NCI-H1436 (cell line): ENCODE measurements around the gene ADIG.

Experiments used
- DNase-seq: peaks from one replicate; lab custom pipeline; 2025; lab: John Stamatoyannopoulos, UW

The ADIG gene

DNA sequence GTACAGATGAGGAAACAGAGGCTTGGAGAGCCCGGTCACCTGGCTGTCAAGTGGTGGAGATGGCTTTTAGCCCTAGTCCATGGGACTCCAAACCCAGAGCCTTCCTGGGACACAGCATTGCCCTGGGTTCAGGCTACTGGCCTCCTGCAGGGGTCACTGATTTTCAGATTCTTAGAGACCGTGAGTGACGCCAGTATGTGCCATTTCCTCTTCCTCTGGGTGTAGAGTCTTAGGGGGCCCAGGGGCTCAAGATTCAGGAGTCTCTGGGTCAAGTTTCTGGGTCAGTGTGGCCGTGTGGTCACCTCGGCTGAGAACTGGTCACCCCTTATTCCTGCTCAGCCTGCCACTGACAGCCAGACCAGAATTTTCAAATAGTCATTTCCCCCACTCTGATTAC, 21.2 kb downstream of the ADIG start:
- no peak for DNase-seq

DNA sequence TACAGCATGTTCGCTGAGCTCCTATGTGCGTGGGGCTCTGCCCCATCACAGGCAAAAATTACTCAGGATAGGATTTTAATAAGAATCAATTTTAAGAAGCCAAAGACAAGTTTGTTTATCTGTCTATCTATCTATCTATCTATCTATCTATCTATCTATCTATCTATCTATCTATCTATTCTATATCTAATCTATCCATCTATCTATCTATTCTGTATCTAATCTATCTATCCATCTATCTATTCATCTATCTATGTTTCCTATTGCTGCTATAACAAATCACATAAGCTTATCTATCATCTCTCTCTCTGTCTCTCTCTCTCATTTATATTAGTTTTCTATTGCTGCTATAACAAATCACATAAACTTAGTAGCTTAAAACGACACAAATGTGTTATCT, 22.3 kb downstream of the ADIG start:
- no peak for DNase-seq

DNA sequence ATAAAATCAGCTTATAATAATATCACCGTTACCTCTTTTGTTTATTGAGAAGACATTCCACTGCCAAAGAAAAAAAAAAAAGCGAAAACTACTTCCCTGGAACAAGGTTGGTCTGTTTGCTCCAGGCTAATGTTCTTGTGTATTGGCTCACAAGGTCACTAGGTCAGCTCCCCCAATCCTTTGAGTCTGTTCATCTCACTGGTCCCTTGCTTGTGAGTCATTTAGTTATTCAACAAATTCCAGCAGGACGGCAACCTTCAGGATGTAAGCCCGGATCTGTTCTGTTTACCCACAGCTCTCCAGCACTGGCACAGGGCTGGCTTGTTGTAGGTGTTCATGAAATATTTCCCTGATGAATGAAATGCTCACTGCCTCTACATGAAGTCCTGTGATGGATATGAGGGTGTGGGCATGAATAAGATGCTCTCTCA, 23.9 kb downstream of the ADIG start:
- no peak for DNase-seq

DNA sequence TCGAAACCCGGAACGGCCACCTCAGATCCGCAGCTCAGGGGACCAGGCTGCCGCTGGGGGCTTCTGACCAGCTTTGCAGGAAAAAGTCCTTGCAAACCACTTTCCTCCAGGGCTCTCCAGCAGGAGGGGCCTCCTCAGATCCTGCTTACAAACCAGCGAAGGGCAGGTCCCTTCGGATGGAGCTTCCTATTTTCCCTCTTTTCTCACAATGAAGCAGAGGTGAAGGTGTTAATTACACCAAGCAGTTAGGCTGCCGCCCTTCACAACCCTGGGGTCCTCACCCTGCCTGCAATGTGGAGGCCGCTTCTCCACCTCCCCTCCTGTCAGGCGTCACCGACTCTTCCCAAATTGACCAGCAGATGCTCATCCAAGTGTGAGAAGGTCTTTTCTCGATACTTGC, 26.4 kb downstream of the ADIG start:
- DNase-seq, result no peak

DNA sequence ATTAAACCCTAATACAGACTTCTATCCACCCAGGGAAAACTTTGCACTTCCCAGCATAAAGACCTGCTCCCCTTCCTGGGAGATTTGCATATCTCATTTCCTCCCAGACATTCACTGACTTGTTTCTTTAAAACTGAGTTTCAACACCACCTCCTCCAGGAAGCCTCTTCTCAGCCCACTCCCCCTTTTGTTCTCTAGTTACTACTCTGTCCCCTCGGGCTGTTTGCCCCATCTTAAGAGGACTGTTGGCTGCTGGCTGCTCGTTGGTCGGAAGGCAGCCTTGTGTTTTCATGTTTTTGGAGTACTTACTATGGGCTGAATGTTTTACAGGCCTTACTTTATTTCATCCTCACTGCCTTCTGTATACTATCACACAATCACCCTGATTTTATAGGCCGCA, 27.2 kb downstream of the ADIG start:
- no peak for DNase-seq

DNA sequence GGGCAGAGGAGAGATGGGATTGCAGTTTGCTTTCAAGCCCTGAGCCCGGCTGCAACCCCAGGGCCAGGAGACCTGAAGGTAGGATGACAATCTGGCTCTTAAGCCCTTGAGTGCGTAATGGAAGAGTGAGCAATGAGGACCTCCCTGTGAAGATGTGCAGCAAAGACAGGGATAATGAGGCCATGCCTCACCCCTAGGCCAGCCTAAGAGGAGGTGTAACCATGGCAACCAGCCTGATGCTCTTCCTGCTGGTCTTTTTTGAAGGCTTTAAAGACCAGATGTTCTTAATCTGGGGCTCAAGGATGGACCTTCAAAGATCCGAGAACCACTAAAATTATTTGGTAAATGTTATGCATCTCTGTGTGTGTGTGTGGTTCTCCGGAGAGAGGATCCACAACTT, 28.8 kb downstream of the ADIG start:
- no peak for DNase-seq

DNA sequence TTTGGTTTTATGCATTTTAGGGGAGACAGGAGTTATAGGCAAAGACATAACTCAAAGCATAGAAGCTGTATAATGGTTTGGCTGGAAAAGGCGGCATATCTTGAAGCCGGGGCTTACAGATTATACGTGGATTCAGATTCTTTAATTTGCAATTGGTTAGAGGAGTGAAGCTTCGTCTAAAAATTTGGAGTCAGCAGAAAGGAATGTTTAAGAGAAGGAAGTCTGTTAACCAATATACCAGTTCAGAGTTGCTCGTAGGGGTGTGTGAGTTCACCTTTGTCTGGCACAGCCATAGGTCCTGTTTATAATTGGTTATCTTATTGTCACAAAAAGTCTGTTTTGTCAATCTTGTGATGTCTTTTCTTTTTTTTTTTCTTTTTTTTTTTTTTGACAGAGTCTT, 29.5 kb downstream of the ADIG start:
- DNase-seq, result no peak

DNA sequence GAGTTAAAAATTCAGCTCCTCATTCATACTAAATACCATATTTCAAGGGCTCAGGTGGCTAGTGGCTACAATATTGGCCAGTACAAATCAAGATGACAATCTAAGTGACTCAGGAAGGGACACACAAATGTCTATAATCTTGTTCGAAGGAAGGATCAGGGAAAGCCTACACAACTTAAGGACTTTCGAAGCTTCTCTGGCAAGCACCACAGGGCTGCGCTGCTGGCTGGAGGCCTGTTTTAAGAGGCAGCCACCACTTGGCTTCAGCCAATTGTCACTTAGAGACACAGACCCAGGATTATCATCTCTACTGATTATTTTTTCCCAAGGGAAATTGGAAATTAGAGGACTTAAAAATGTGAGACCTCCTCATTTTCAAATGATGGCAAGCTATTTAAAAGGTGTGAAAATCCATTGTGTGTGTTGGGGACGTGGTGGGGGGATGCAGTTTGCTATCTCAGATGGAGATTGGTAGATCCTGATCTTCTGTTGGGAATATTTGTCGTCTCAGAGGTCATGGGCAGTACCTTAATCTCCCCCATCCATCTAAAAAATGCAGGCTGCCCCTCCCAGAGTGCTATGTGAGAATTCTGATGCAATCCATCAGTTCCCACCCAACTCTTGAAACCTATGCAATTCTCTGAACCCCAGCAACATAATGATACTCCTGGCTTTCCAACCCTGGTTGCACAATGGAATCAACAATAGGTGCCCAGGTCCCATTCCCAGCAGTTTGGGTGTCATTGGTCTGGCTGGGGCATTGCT, 31.9 kb downstream of the ADIG start:
- DNase-seq, result no peak

DNA sequence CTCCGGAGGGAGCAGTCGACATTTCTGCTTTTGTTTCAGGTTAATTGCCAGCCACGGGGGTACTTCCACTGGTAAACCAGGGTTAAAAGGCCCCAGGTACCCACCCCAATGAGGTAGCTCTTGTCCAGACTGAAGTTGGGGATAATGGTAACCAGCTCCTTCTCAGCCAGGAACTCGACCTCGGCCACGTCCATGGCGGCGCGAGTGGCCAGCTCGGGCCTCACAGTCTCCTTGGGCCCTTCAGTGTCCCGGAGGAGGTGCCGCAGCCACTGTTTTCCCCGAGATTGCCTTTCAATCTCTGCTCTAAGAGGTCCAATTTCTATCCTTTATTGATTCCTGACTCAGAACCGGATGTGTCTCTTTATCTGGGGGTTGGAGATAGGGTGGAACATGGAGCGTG, 34.3 kb downstream of the ADIG start:
- DNase-seq, result no peak

DNA sequence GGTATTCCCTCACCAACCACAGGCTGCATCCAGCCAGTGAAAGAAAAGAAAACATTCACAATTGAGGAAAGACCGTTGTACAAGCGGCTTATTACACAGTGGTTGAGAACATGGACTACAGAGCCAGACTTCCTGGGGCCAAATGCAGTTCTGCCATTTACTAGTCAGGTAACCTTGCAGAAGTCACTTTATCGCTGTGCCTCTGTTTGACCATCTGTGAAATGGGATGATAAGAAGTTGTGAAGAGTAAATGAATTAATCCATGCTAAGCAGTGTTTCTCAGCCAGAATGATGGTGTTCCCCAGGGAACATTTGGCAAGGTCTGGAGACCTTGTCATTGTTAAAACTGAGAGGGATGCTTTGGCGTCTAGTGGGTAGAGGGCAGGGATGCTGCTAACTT, 35.5 kb downstream of the ADIG start:
- no peak for DNase-seq

DNA sequence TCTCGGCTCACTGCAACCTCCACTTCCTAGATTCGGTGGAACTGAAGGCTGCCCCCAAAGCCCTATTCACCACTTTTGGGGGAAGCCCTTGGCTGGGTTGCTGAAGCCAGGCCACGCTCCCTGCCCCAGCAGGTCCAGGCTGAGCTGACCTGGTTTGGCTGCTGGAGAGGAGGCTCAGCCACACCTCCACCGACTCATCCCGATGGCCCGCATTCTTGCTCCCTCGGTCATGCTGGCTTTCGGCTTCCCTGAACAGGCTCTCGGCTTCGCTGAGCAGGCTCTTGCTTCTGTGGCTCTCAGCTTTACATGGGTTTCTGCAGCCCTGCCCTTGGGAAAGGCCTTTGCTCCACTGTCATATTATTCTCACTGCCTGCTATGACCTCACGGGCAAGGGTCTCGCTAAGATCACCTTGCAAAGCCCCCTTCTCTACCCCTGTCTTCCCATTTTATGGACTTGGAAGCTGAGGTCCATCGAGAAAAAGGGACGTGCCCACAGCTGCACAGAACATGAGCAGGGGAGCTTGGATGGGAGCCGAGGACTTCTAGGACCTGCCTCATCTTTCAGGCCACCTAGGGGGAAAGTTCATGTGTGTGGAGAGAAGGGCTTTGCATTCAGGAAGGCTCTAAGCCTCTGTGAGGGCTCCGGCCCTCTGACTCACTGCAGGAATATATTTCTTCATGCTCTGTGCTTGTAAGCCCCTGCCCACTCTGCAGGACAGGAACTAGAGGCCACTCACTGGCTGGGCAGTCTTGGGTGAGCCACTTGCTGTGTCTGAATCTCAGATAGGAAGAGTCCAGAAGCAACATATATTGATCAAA, 36.2 kb downstream of the ADIG start:
- DNase-seq, result no peak

DNA sequence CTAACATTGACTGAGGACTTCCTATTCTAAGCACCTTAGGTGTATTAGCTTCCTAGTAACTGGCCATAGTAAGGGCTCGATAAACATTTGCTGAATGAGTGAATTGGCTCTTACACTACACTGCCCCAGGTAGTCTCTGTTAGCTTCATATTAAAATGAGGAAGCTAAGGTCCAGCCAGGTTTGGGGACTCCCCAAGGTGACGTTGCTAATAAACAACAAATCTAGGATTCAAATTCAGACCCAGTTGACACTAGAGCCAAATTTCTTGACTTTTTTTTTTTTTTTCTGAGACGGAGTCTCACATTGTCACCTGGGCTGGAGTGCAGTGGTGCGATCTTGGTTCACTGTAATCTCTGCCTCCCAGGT, 36.8 kb downstream of the ADIG start:
- no peak for DNase-seq

DNA sequence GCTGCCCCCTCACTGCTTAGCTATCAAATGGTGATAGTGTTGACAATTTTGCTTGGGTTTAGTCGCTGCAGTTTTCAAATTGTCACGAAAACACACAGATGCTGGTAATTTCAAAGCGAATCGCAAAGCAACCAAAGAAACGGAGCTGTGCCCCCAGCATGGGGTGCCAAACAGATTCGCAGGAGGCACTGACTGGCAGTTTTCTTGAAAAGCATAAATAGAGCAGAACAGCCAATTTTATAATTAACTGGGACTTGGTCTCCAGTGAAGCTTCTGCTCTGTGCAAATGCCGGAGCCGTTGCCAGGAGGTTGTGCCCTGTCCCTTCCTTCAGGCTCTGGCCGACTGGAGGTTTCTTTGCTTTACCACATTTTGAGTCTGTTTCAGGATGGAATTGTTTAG, 39.4 kb downstream of the ADIG start:
- no peak for DNase-seq

DNA sequence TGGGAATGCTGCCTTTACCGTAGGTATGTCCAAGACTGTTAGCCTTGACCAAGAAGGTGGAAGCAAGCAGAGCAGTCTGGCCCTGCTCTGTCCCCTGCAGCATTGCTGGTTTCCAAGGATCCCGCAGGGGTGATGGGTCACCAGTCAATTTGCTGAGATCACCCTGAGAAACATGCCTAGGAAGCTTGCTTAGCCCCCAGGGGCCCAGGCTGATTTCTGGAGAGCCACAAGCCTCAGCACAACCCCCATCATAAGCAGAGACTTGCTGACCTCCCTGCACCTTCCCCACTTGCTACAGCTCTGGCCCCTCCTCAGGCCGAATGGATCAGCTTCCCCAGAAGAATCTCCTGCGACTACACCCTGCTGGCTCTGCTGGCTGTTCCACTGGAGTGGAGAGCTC, 42.1 kb downstream of the ADIG start:
- no peak for DNase-seq

DNA sequence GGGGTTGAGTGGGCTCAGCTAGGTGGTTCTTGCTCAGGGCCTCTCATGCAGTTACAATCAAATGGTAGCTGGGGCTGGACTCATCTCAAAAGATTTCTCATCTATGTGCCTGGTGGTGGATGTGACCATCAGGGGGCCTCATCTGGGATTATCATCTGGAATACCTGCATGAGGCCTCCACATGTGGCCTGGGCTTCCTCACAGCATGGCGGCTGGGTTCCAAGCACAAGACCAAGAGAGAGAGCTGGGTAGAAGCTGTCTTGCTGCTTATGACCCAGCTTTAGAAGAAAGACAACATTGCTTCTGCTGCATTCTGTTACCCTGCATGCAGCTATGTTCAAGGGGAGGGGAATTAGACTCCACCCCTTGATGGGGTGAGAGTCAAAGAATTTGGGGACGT, 43.1 kb downstream of the ADIG start:
- DNase-seq, result no peak

DNA sequence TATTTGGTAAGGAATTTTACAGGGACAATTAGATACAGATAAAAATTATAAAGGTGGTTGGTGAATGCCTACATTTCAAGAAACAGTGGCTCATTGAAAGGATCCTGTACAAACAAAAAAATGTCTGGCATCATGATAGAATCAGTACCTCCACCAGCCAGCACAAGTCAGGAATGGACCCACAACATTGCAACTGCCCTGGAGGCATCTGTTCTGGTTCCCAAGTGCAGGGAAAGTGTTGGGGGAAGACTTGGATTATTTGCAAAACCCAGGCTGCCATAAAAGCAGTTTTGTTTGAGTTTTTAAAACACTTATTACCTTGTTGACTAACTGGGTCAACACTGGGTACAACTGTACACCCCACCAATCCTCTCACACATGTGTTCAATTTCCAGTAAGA, 44.9 kb downstream of the ADIG start:
- DNase-seq, result no peak

DNA sequence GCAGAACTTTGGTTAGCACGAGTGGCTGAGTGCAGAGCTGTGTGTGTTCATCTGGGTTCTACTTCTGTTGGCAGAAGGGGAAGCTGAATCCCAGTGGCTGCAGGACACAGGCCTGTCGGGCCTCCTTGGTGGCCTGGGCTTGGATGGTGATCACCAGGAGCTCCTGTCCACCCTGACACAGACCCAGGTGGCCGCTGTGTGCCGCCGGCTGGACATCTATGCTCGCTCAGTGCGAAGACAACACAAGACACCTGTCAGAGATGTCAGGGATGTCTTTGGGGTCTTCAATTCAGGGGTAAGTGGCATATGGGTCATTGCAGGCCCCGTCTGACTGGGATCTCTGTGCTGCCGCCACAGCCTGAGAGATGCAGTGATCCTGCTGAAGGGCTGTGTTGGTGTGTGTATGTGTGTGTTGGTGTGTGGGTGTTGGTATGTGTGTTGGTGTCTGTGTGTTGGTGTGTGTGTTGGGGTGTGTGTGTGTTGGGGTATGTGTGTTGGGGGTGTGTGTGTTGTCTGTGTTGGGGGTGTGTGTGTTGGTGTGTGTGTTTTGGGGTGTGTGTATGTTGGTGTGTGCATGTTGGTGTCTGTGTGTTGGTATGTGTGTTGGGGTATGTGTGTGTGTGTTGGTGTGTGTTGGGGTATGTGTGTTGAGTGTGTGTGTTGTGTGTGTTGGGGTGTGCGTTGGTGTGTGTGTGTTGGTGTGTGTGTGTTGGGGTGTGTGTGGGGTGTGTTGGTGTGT, 46.1 kb downstream of the ADIG start:
- no peak for DNase-seq

DNA sequence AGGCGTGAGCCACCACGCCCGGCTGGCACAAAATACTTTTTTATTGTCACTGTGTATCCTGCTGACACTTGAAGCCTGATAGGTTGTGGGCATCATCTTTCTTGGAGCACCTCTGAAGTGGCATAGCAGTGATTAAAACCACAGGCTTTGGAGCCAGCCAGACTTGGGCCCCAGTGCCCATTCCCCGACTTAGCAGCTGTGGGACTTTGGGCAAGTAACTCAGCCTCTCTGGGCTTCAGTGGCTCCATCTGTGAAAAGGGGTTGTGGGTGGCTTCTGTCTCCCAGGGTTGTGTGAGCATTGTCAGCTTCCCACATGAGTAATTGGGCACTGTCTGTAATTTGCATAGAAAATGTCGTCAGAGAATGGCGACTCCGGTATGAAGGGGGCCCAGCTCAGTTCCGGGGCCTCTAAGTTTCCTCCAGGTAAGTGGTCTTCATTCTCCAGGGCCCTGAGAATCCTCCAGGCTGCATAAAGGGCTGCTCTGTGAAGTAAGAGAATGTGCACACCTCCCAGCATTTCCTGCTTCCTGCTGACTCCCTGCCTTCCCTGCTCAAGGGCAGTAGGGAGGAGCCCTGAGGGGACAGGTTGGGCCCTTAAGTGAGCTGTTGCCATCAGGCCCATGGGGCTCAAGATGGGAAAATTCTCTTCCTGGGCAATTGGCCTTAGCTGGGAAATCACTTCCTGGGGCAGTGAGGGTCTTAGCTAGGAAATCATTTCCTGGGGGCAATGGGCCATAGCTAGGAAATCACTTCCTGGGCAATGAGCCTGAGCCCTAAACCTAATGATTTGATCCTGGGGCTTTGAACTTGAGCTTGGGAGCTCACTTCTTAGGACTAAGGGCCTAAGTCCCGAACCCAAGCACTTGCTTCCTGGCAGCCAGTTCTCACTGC, 47.8 kb downstream of the ADIG start:
- DNase-seq, result no peak

DNA sequence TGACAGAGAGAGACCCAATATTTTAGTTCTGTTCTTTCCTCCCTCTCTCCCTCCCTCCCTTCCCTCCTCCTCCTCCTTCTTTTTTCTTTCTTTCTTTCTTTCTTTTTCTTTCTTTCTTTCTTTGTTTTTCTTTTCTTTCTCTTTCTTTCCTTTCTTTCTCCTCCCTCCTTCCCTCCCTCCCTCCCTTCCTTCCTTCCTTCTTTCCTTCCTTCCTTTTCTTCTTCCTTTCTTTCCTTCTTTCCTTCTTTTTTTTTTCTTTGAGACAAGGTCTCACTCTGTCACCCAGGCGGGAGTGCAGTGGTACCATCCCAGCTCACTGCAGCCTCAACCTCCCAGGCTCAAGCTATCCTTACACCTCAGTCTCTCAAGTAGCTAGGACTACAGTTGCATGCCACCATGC, 49.0 kb downstream of the ADIG start:
- no peak for DNase-seq

DNA sequence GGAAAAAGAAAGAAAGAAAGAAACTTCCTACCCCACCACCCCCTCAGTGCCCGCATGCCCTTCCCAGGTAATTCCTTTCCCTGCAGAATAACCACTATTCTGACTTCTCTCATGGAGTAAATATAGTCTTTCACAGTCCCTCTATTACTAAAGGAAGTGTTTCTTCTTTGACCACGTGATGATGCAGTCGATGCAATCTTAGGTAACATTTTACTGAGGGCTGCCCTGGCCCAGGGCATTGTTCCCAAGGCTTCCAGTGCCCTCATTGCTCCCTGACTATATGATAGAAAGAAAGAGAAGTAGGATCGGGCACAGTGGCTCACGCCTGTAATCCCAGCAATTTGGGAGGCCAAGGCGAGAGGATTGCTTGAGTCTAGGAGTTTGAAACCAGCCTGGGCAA, 49.7 kb downstream of the ADIG start:
- no peak for DNase-seq

DNA sequence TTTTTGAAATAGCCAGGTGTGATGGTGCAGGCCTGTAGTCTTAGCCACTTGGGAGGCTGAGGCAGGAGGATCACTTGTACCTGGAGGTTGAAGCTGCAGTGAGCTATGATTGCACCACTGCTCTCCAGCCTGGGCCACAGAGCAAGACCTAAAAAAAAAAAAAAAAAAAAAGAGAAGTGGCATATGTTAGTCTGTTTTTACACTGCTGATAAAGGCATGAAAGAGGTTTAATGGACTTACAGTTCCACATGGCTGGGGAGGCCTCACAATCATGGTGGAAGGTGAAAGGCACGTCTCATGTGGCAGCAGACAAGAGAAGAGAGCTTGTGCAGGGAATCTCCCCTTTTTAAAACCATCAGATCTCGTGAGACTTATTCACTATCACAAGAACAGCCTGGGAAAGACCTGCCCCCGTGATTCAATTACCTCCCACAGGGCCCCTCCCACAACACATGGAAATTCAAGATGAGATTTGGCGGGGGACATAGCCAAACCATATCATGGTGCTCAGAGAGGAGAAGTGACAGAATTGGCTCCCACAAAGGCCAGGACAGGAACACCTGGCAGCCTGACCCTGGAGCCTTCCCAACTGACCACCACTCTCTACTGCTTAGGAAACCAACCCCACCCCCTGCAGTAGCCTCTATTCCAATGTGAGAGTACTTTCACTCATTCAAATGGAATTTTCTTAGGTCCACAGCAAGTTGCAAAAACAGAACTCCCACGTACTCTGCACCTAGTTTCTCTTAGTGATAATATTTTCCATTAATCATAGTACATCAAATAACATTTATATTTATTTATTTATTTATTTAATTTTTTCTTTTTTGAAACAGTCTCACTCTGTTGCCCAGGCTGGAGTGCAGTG, 50.4 kb downstream of the ADIG start:
- DNase-seq, result no peak
